Measurements from ENCODE around the gene CCDC110. TPM values are rescaled to one million over a fixed set of nuclear protein-coding genes. Genes with fewer than 3 reads are reported as not detected.

The CCDC110 gene
- total and polyA plus RNA-seq, 3 donors from 2014 or later, result 28.1 to 78.1 (median 39.1) TPM

DNA sequence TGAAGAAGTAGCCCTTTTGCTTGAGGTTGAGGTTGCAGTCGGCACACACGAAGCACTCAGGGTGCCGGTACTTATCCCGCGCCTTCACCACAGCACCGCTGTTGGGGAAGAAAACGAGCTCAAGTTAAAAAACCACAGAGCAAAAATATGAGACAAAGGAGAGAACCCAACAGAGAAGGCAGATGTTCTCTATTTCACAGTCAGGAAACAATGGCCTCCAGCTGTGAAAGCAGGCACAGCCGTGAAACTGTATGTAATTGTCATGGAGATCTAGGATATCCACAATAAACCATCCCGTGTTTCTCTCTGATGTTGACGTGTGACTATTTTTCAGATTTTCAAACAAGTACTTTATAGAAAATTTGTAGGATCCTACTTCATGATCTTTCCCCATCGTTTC, 30.9 kb upstream of the CCDC110 start:
- 69 to 89% methylated on average over 11 of the region's 11 CpGs for WGBS, 2 donors
- Histone ChIP-seq H3K27ac (no peak overlapping the region), H3K9me3 (no peaks in the 10 kb centered on the region), H3K4me1 (no peaks in the 10 kb centered on the region), H3K4me3 (no peak overlapping the region), H3K27me3 (no peaks in the 10 kb centered on the region), H3K36me3 (ENCODE audit: low read depth, missing control alignments) (no peaks in the 10 kb centered on the region)
- no peak for DNase-seq
- intact Hi-C loops (cut with DNase I; ENCODE audit: low total_unique reads), result no loop called here
- TF ChIP-seq POLR2A (IDR thresholded peaks at IDR 0.05), result no peak
- TF ChIP-seq, protein P1, sequence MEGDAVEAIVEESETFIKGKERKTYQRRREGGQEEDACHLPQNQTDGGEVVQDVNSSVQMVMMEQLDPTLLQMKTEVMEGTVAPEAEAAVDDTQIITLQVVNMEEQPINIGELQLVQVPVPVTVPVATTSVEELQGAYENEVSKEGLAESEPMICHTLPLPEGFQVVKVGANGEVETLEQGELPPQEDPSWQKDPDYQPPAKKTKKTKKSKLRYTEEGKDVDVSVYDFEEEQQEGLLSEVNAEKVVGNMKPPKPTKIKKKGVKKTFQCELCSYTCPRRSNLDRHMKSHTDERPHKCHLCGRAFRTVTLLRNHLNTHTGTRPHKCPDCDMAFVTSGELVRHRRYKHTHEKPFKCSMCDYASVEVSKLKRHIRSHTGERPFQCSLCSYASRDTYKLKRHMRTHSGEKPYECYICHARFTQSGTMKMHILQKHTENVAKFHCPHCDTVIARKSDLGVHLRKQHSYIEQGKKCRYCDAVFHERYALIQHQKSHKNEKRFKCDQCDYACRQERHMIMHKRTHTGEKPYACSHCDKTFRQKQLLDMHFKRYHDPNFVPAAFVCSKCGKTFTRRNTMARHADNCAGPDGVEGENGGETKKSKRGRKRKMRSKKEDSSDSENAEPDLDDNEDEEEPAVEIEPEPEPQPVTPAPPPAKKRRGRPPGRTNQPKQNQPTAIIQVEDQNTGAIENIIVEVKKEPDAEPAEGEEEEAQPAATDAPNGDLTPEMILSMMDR (IDR thresholded peaks at IDR 0.05), result no peak

DNA sequence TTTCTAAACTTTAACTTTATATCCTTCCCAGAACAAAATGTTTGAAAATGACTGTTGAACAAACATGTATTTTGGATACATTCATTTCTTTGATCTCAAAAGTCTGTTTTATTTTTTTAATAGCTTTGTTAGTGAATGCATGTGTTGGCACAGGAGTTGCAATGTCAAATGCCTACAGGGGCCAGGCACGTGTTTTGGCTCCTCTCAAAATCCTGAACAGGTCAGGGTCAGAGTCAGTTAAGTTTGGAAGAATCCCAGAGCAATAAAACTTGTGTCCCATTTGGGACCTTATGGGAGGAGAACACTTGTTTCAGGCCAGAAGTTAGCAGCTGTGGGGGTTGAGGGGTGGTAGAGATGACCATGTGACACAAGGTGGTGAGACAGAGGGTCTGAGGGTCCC, 29.0 kb upstream of the CCDC110 start:
- TF ChIP-seq POLR2A (IDR thresholded peaks at IDR 0.05), result no peak
- TF ChIP-seq, protein P1 (IDR thresholded peaks at IDR 0.05), result no peak
- intact Hi-C loops (cut with DNase I; ENCODE audit: low total_unique reads), result no loop called here
- 35 to 42% methylated on average over 1 of the region's 1 CpG for WGBS, 2 donors
- Histone ChIP-seq H3K4me3 (no peak overlapping the region), H3K27ac (no peak overlapping the region), H3K27me3 (no peaks in the 10 kb centered on the region), H3K9me3 (no peaks in the 10 kb centered on the region), H3K36me3 (ENCODE audit: low read depth, missing control alignments) (no peaks in the 10 kb centered on the region), H3K4me1 (no peaks in the 10 kb centered on the region)
- DNase-seq, result no peak

DNA sequence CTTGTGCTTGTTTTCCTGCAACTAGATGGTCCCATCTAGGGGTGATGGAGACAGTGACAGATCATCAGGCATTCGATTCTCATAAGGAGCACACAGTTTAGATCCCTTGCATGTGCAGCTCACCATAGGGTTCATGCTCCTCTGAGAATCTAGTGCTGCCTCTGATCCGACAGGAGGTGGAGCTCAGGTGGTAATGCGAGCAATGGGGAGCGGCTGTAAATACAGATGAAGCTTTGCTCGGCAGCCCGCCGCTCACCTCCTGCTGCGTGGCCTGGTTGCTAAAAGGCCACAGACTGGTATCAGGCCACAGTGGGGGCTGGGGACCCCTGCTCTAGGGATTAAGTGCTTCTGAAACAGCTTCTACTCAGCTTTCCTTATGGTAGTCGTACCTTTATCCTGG, 28.5 kb upstream of the CCDC110 start:
- Histone ChIP-seq H3K27me3 (no peaks in the 10 kb centered on the region), H3K4me3 (no peak overlapping the region), H3K27ac (no peak overlapping the region), H3K9me3 (no peaks in the 10 kb centered on the region), H3K4me1 (no peaks in the 10 kb centered on the region), H3K36me3 (ENCODE audit: low read depth, missing control alignments) (no peaks in the 10 kb centered on the region)
- no peak for DNase-seq
- intact Hi-C loops (cut with DNase I; ENCODE audit: low total_unique reads), result no loop called here
- WGBS, 2 donors, result 98% methylated on average over 9 of the region's 9 CpGs
- no peak for TF ChIP-seq POLR2A (IDR thresholded peaks at IDR 0.05)
- TF ChIP-seq, protein P1 (IDR thresholded peaks at IDR 0.05), result no peak

DNA sequence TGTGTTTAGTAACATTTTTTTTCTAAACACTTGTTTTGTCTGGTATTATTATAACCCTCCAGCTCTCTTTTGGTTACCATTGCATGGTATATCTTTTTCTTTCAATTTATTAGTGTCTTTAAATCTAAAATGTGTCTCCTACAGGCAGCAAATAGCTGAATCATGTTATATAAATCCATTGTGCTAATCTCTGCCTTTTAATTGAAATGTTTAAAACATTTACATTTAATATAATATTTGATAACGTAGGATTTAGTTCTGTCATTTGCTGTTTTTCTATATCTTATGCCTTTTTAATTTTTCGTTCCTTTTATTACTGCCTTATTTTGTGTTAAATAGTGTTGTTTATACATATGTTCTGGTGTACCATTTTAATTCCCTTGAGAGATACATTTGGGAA, 17.1 kb upstream of the CCDC110 start:
- intact Hi-C loops (cut with DNase I; ENCODE audit: low total_unique reads), result no loop called here
- no peak overlapping the region for H3K4me3 ChIP-seq
- WGBS, 2 donors, result 91 to 97% methylated on average over 2 of the region's 2 CpGs

DNA sequence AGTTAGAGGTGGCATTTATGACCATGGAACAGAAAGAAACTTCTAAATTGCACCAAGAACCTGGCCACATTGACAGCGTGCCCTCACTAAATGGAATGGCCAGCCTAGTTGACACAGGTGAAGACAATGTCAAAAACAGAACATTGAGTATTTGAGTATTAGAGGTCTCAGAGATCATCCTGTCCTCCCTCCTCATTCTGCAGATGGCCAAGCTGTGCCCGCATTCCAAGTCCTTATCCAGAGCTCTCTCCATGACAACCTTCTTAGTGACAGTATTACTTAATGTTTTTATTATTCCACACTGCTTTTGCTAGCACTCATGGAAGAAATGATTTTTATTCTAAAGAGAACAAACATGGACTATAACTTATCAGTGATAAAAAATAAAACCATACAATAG, 9.9 kb upstream of the CCDC110 start:
- H3K9me3 ChIP-seq, result no peaks in the 10 kb centered on the region
- intact Hi-C loops (cut with DNase I; ENCODE audit: low total_unique reads), result no loop called here
- WGBS, 2 donors, result 81 to 88% methylated on average over 2 of the region's 2 CpGs
- no peaks in the 10 kb centered on the region for H3K27me3 ChIP-seq
- no peaks in the 10 kb centered on the region for H3K36me3 ChIP-seq (ENCODE audit: low read depth, missing control alignments)
- H3K27ac ChIP-seq, result no peak overlapping the region
- DNase-seq, result no peak
- H3K4me3 ChIP-seq, result no peak overlapping the region
- H3K4me1 ChIP-seq, result no peaks in the 10 kb centered on the region
- TF ChIP-seq, protein P1 (IDR thresholded peaks at IDR 0.05), result no peak
- TF ChIP-seq POLR2A (IDR thresholded peaks at IDR 0.05), result no peak

More for the DNA sequence above, 17.1 kb upstream of the CCDC110 start:
- no peaks in the 10 kb centered on the region for H3K36me3 ChIP-seq (ENCODE audit: low read depth, missing control alignments)
- no peak overlapping the region for H3K27ac ChIP-seq
- no peaks in the 10 kb centered on the region for H3K4me1 ChIP-seq
- H3K9me3 ChIP-seq, result no peaks in the 10 kb centered on the region
- no peak for DNase-seq
- no peaks in the 10 kb centered on the region for H3K27me3 ChIP-seq
- no peak for TF ChIP-seq POLR2A (IDR thresholded peaks at IDR 0.05)
- TF ChIP-seq, protein P1 (IDR thresholded peaks at IDR 0.05), result no peak

Measured in testis (tissue), 3 donors.